Keratinocyte (primary cell): ENCODE results near the gene CDKN2C. TPM values are rescaled to one million over a fixed set of nuclear protein-coding genes. Genes with fewer than 3 reads are reported as not detected.
"Not testable (repeated sequence)": the region's sequence is repeated elsewhere in the genome, so short reads cannot be mapped to it uniquely, and the experiment has no call there.

Source experiments
- DNase-seq: peaks from one replicate; pipeline ENCODE4 v3.0.0-alpha.2; 2011; ENCODE audit warnings: low read depth, missing footprints, low spot score
- FAIRE-seq: peaks from 2 replicates; lab custom pipeline; 2011; peaks lifted over from hg19 to GRCh38; lab: Jason Lieb, UNC
- H2AFZ ChIP-seq: 2 replicates; pipeline ENCODE4 v1.6.0; 2012; ENCODE audit warnings: low read length, control low read depth, inconsistent platforms; ENCODE audit not compliant: control insufficient read depth
- H3K27ac ChIP-seq: 2 replicates; pipeline ENCODE4 v1.5.1; 2011; ENCODE audit warnings: low read length; ENCODE audit not compliant: control insufficient read depth, insufficient read depth
- H3K27me3 ChIP-seq: 3 replicates; pipeline ENCODE4 v1.6.0; 2011; ENCODE audit warnings: low read length; ENCODE audit not compliant: control insufficient read depth, insufficient read depth; ENCODE audit errors: extremely low read depth
- H3K36me3 ChIP-seq, 2 experiments: 2 replicates in 1 of 2; 3 replicates in 1 of 2; pipeline ENCODE4 v1.5.1; 2011; ENCODE audit warnings: low read length in 2 of 2, mild to moderate bottlenecking in 1 of 2; ENCODE audit not compliant: control insufficient read depth in 2 of 2, insufficient read depth in 2 of 2; ENCODE audit errors: extremely low read depth in 1 of 2
- H3K4me1 ChIP-seq: 3 replicates; pipeline ENCODE4 v1.5.1; 2011; ENCODE audit warnings: low read length; ENCODE audit not compliant: control insufficient read depth, insufficient read depth; ENCODE audit errors: extremely low read depth
- H3K4me2 ChIP-seq: 3 replicates; pipeline ENCODE4 v1.6.0; 2011; ENCODE audit warnings: low read depth, low read length; ENCODE audit not compliant: control insufficient read depth, insufficient read depth; ENCODE audit errors: extremely low read depth
- H3K4me3 ChIP-seq, 3 experiments: fragments of 200-600 bp in 1 of 3; sonication (generic) in 1 of 3; 2 replicates in 2 of 3; 3 replicates in 1 of 3; pipeline ENCODE4 v1.5.1; 2011 to 2016; ENCODE audit warnings: low read length in 3 of 3, mild to moderate bottlenecking in 3 of 3, control low read depth in 2 of 3, inconsistent platforms in 1 of 3, low read depth in 1 of 3, mixed read lengths in 1 of 3, mixed run types in 1 of 3, moderate library complexity in 1 of 3; ENCODE audit not compliant: control insufficient read depth in 2 of 3, insufficient read depth in 2 of 3; ENCODE audit errors: extremely low read depth in 1 of 3
- H3K79me2 ChIP-seq: 2 replicates; pipeline ENCODE4 v1.6.0; 2012; ENCODE audit warnings: low read length; ENCODE audit not compliant: control insufficient read depth, insufficient read depth
- H3K9ac ChIP-seq: 3 replicates; pipeline ENCODE4 v1.6.0; 2011; ENCODE audit warnings: low read length; ENCODE audit not compliant: control insufficient read depth, insufficient read depth; ENCODE audit errors: extremely low read depth
- H3K9me1 ChIP-seq: 3 replicates; pipeline ENCODE4 v1.6.0; 2011; ENCODE audit warnings: low read length; ENCODE audit not compliant: control insufficient read depth, insufficient read depth; ENCODE audit errors: extremely low read depth
- H3K9me3 ChIP-seq: 2 replicates; pipeline ENCODE4 v1.5.1; 2012; ENCODE audit warnings: low read depth, low read length; ENCODE audit not compliant: control insufficient read depth
- H4K20me1 ChIP-seq: 3 replicates; pipeline ENCODE4 v1.6.0; 2011; ENCODE audit warnings: low read length; ENCODE audit not compliant: control insufficient read depth, insufficient read depth; ENCODE audit errors: extremely low read depth
- CTCF ChIP-seq, 3 experiments: IDR thresholded peaks in 1 of 3; conservative IDR thresholded peaks in 1 of 3; optimal IDR thresholded peaks in 1 of 3; 2 replicates in 2 of 3; 3 replicates in 1 of 3; pipeline versions ENCODE3 to v1.5.1; 2011; ENCODE audit warnings: low read length in 3 of 3, mild to moderate bottlenecking in 3 of 3, moderate library complexity in 2 of 3, control low read depth in 1 of 3, inconsistent platforms in 1 of 3; ENCODE audit not compliant: insufficient read depth in 2 of 3; ENCODE audit errors: extremely low read depth in 1 of 3
- dilution Hi-C: fragments of 300-500 bp; cut with MboI; formaldehyde crosslinking; loops from one replicate; pipeline ENCODE4 v1.7.0; 2020; ENCODE audit warnings: low sequenced_read_pairs; ENCODE audit not compliant: extremely low pct_ligation_motif_present
- polyA plus RNA-seq, 5 experiments: library from polyadenylated mRNA; depleted of rRNA in 3 of 5; stranded (reverse) in 3 of 5; stranded (forward) in 1 of 5; unstranded in 1 of 5; fragments of >200 nt; gene quantifications; 1 replicate in 1 of 5; 2 replicates in 3 of 5; 3 replicates in 1 of 5; pipeline versions ENCODE4 v1.2.1 to v1.2.3, GENCODE V29; 2011 to 2012; ENCODE audit warnings: missing spikeins in 2 of 5, low read depth in 1 of 5, low replicate concordance in 1 of 5

CDKN2C gene
- polyA plus RNA-seq, 1 donor (not counting 4 experiments of a cell fraction or from before 2014, with no cell fraction given), result 1.3 TPM

DNA sequence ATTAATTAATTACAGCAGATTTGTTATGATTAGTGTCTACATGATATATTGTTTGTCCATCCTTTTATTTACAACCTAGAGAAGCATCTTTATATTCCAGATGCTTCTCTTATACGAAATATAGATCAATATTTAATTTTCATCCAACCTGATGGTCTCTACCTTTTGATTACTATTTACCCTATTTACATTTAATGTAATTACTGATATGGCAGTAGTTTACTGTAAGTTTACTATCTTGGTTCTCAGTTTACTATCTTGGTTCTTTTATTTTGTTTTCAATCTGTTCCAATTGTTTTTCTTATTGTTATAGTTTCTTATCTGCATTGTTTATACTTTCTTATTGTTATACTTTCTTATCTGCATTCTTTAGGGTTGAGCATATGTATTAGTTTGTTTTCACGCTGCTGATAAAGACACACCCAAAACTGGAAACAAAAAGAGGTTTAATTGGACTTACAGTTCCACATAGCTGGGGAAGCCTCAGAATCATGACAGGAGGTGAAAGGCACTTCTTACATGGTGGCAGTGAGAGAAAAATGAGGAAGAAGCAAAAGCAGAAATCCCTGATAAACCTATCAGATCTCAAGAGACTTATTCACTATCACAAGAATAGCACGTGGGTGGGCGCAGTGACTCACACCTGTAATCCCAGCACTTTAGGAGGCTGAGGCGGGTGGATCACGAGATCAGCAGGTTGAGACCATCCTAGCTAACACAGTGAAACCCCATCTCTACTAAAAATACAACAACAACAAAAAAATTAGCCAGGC lies 38.9 kb upstream of the CDKN2C start:
- Histone ChIP-seq H2AFZ (no peak overlapping the region), H3K79me2 (peaks cover 43% of the 10 kb centered on the region), H4K20me1 (no peaks in the 10 kb centered on the region), H3K9ac (no peak overlapping the region), H3K4me3 (no peak overlapping the region), H3K9me1 (no peaks in the 10 kb centered on the region), H3K9me3 (no peaks in the 10 kb centered on the region), H3K4me1 (no peaks in the 10 kb centered on the region), H3K27ac (no peak overlapping the region), H3K4me2 (no peak overlapping the region), H3K36me3 (no peaks in the 10 kb centered on the region), H3K27me3 (no peaks in the 10 kb centered on the region)
- dilution Hi-C loops, result no loop called here
- FAIRE-seq (no peak), DNase-seq (no peak)
- TF ChIP-seq CTCF (optimal IDR thresholded peaks at IDR 0.05 in 1 of 3, IDR thresholded peaks at IDR 0.05 in 1 of 3, conservative IDR thresholded peaks at IDR 0.05 in 1 of 3; ENCODE audit: extremely low read depth in 1 of 3, insufficient read depth in 2 of 3, low read length in 3 of 3), result no peak

GRCh38 chr1:50932043-50932442 lies 38.0 kb upstream of the CDKN2C start:
- dilution Hi-C loops, H3K9me1 ChIP-seq, H3K27ac ChIP-seq, H3K9ac ChIP-seq, H3K9me3 ChIP-seq, FAIRE-seq, H3K27me3 ChIP-seq, H2AFZ ChIP-seq, H3K4me1 ChIP-seq, DNase-seq, H3K4me2 ChIP-seq, H3K36me3 ChIP-seq, H4K20me1 ChIP-seq, H3K4me3 ChIP-seq: not testable (repeated sequence)
- peaks cover 44% of the 10 kb centered on the region for H3K79me2 ChIP-seq

DNA sequence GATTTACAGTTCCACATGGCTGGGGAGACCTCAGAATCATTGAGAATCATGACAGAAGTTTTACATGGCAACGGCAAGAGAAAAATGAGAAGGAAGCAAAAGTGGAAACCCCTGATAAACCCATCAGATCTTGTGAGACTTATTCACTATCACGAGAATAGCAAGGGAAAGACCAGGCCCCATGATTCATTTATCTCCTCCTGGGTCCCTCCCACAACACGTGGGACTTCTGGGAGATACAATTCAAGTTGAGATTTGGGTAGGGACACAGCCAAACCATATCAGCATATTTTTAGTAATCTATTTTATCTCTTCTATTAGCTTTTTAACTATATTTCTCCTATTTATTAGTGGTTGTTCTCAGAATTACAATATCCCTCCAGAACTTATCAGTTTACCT lies 36.3 kb upstream of the CDKN2C start:
- H4K20me1 ChIP-seq, H3K4me1 ChIP-seq, FAIRE-seq, H3K4me3 ChIP-seq, H3K27me3 ChIP-seq, H3K4me2 ChIP-seq, H3K9ac ChIP-seq, H3K27ac ChIP-seq, H3K36me3 ChIP-seq, H3K9me3 ChIP-seq, DNase-seq, dilution Hi-C loops, H3K9me1 ChIP-seq, H2AFZ ChIP-seq: not testable (repeated sequence)
- H3K79me2 ChIP-seq, result peaks cover 48% of the 10 kb centered on the region
